Medulla oblongata (tissue), 1 donor: ENCODE results near the gene PITX3.
"Not testable (repeated sequence)": the region's sequence is repeated elsewhere in the genome, so short reads cannot be mapped to it uniquely, and the experiment has no call there.

ENCODE experiments used
- DNase-seq: peaks from one replicate; pipeline ENCODE4 v3.0.0-alpha.2; 2015; ENCODE audit errors: extremely low spot score

The PITX3 gene

GRCh38 chr10:102226542-102226870 is 14.8 kb downstream of the PITX3 start:
- no peak for DNase-seq

GRCh38 chr10:102225646-102226541 is 15.4 kb downstream of the PITX3 start, which contains the start of gene ELOVL3:
ELOVL3 (plus strand) TSS chr10:102226299; CDS start chr10:102226549, 250 bp downstream.
- DNase-seq, result peak; percentile 92

- no peak for DNase-seq
Measured at GRCh38 chr10:102222797-102223196, 18.5 kb downstream of the PITX3 start.

- DNase-seq, result no peak
Measured at GRCh38 chr10:102220612-102221011, 20.7 kb downstream of the PITX3 start.

- no peak for DNase-seq
Measured at GRCh38 chr10:102219370-102219769, 21.9 kb downstream of the PITX3 start.

- DNase-seq, result not testable (repeated sequence)
Measured at GRCh38 chr10:102213599-102213998, 27.7 kb downstream of the PITX3 start.

GRCh38 chr10:102211615-102212299 is 29.6 kb downstream of the PITX3 start:
- no peak for DNase-seq

GRCh38 chr10:102208311-102209035 is 32.8 kb downstream of the PITX3 start:
- no peak for DNase-seq

- DNase-seq, result no peak
Measured at GRCh38 chr10:102202386-102202785, 38.9 kb downstream of the PITX3 start.

GRCh38 chr10:102200751-102201640 is 40.3 kb downstream of the PITX3 start:
- DNase-seq, result no peak

GRCh38 chr10:102198027-102198426 is 43.3 kb downstream of the PITX3 start:
- DNase-seq, result no peak

- DNase-seq, result no peak
Measured at GRCh38 chr10:102196893-102197292, 44.4 kb downstream of the PITX3 start.

GRCh38 chr10:102195296-102195870 is 45.9 kb downstream of the PITX3 start:
- no peak for DNase-seq

- DNase-seq, result no peak
Measured at GRCh38 chr10:102191956-102192355, 49.4 kb downstream of the PITX3 start.

GRCh38 chr10:102188941-102189898 is 52.1 kb downstream of the PITX3 start:
- DNase-seq, result not testable (repeated sequence)

GRCh38 chr10:102188298-102188940 is 52.9 kb downstream of the PITX3 start:
- DNase-seq, result no peak

- DNase-seq, result no peak
Measured at GRCh38 chr10:102185811-102186527, 55.3 kb downstream of the PITX3 start.

- no peak for DNase-seq
Measured at GRCh38 chr10:102185272-102185671, 56.0 kb downstream of the PITX3 start.

GRCh38 chr10:102184606-102185005 is 56.7 kb downstream of the PITX3 start:
- DNase-seq, result no peak
